NCI-H146 (cell line): ENCODE results near the gene OGFOD3.
"Not testable (repeated sequence)": the region's sequence is repeated elsewhere in the genome, so short reads cannot be mapped to it uniquely, and the experiment has no call there.

ENCODE experiments used
- DNase-seq: peaks from one replicate; lab custom pipeline; 2025; lab: John Stamatoyannopoulos, UW

Gene OGFOD3

GRCh38 chr17:82373072-82373452 lies 45.3 kb downstream of the OGFOD3 start:
- DNase-seq: not testable (repeated sequence)

DNA sequence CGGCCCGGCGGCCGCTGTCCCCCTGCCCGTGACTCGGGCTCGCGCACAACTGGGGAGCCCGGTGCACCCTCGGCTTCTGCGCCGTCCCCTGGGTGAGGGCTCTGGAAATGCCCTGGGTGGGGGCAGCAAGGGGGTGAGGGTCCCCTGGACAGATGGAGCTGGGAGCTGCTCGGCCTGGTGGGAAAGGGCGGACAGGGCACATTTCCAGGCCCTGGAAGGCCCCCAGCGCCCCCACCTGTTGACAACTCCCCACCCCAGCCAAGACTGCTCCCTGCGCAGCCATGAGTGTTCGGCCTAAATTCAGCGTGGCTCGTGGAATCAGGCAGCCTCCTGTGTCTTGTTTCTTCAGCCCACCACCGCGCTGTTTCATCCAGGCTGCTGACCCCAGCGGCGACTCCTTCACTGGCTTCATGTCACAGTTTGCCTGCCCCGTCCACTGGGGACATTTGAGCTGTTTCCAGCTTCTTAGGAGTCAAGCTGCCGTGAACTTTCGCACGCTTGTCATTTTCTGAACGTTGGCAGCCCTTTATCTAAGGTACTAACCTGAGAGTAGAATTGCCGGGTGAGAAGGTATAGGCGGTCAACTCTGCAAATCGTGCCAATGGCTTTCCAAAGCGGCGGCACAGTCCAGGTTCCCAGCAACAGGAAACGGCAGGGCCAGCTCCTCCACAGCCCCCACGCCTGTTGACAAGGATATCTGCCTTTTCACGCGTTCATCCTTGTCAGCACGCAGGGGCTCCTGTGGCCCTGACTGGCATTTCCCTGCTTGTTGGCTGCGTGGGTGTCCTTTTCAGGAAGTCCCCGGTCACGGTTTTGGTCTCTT lies 45.9 kb downstream of the OGFOD3 start:
- DNase-seq: no peak

GRCh38 chr17:82371333-82372248 lies 46.8 kb downstream of the OGFOD3 start, which contains the start of gene UTS2R:
UTS2R (plus strand) TSS chr17:82371765; CDS start chr17:82374325, 2,560 bp downstream.
- DNase-seq: peak; percentile 34

GRCh38 chr17:82370471-82371332 lies 47.7 kb downstream of the OGFOD3 start:
- no peak for DNase-seq

GRCh38 chr17:82369211-82369610 lies 49.2 kb downstream of the OGFOD3 start:
- DNase-seq: no peak

- peak; percentile 36 for DNase-seq
Observed at GRCh38 chr17:82367724-82368524, 50.5 kb downstream of the OGFOD3 start.

DNA sequence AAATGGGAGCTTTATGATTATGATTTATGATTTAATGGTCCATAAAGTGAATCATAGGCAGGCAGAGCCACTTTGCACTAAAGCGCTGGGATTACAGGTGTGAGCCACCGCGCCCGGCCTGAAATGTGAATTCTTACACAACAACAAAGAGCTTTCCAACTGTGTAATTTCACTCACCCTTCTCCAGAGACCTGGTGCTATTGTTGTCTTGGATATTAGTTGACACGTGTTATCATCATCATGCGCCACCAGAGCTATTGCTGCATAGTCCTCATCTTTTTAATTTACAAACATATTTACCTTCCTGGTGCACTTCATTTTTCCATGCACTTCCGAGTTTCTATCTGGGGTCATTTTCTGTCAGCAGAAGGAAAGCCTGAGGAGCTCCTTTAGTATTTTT lies 51.6 kb downstream of the OGFOD3 start:
- DNase-seq: peak; percentile 46

DNA sequence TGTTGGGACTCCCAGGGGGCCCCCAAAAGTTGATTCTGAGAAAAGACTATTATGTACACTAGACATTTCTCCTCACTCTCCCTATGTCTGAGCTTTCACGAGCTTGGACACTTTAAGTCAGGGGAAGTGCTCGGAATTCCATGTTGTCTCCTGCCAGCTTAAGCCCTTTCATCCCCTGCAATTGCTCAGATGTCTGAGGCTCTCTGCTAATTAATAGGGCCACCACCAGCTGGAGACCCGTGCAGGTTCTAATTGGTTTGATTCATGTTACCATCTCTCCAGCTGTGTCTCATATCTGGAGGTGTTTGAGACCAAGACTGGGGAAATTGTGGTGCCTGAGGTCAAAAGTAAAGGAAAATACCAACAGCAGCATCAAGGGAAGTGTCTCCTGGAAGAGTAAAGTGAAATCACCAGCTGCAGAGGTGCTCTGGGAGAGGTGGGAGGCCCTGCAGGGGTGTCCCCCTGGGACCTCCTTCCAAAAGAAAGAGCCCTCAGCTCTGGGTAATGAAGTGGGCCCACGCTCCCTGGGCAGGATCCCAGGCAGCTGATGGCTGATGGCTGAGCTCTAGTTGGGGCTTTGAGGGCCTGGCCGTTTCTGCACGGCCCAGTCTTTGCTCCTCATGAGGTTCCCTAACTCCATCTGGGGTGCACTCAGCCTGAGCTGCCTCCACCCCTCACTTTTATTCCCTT lies 52.6 kb downstream of the OGFOD3 start:
- DNase-seq: peak; percentile 44

DNA sequence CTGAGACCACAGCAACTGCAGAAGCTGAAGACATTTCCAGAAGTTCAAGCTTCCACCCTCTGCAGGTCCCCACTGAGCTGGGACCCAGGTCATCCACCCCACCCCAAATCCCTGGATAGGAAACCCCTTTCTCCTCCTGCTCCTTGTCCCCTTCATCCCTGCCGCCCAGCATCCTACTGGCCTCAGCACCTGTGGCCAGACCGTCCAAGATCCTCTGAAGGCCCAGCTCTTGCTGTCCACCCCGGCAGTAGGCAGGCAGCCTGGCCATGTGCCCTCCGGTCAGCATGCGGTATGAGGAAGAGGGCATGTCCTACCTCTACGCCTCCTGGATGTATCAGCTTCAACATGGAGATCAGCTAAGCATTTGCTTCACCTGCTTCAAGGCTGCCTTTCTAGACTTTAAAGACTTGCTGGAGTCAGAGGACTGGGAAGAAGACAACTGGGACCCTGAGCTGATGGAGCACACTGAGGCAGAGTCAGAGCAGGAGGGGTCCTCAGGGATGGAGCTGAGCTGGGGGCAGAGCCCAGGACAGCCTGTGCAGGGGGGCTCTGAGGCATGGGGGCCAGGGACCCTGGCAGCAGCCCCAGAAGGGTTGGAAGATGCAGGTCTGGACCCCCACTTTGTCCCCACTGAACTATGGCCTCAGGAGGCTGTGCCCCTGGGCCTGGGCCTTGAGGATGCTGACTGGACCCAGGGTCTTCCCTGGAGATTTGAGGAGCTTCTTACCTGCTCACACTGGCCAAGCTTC lies 56.3 kb downstream of the OGFOD3 start:
- no peak for DNase-seq

GRCh38 chr17:82359451-82360074 lies 58.8 kb downstream of the OGFOD3 start:
- not testable (repeated sequence) for DNase-seq

DNA sequence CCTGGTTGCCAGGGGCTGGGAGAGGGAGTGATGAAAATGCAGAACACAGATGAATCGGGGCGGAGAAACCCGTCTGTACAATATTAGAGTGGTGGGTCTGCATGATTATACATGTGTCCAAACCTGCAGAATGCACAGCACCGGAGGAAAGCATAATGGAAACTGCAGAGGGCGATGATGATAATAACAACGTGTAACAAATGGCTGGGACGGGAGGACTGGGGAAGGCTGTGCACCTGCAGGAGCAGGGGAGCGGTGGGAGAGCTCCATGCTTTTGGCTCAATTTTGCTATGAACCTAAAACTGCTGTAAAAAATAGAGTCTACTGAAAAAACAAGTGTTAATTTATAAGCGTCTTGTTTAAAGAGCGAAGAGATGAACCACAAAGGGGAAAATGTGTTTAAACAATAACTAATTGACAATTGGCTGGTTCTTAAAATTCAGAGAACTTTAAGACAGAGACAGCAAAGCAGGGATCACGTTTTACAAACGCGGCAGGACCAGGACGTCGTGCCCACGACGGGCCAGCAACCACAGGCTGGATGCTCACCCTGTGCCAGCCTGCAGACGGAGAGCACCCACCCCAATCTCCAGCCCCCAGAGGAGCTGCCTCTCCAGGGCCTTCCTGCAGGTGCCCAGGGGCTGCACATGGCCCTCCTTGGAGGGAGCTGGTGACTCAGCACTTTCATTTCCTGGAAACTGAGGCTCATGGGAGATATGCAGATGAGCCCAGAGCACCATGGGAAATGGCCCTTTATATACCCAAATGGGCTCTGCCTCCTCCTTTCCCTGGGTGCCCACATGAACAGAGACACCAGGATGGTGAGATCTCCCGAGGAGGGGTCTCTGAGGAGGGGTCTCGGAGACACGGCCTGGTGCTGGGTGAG lies 59.7 kb downstream of the OGFOD3 start, which contains the start of gene TEX19:
Gene TEX19, plus strand, starts transcription at position 783 of the 886 bp plus-strand sequence. CDS start 2,904 bp downstream, outside the sequence.
- DNase-seq: peak; percentile 48

- peak; percentile 62 for DNase-seq
Observed at GRCh38 chr17:82357394-82357793, 61.0 kb downstream of the OGFOD3 start.

DNA sequence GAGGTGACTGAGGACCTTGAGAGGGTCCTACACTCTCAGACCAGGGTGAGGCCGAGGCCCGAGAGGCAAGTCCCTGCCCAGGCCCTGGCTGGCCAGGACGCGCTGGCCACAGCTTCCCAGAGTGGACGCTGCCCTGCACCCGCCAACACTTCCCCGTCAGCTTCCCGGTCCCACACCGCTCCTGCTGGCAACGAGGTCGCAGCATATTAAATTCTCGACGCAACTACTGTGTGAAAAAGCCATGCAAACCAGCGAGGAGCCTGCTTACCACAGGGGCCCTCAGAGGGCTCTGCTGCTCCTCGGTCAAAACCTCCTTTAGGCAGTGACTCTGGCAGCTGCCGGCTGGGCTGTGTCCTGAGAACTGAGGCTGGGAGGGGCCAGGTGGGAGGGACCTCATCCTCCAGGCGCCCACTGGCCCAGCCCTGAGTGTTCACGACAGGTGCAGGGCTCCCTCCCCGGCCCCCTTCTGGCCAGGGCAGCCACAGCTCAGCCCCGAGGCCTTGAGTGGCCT lies 61.5 kb downstream of the OGFOD3 start:
- DNase-seq: peak; percentile 86

GRCh38 chr17:82355770-82356427 lies 62.5 kb downstream of the OGFOD3 start:
- DNase-seq: no peak

DNA sequence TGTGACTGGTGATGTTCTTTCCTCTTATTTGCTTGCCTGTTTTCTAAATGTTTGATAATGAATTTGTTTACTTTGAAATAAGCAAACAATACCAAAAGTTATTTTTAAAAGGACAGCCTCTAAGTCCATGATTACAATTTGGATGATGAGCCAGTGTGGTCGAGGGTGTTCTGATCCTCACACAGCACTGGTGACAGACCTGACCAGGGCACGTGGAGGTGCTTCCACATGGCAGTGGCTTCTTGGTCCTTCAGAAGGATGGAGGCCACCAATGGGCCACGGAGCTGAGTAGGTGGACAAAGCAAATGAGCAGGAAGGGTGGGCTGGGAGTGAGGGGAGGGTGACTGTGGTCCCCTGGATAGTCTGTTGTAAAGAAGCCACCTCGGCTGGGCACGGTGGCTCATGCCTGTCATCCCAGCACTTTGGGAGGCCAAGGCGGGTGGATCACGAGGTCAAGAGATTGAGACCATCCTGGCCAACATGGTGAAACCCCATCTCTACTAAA lies 63.5 kb downstream of the OGFOD3 start:
- no peak for DNase-seq

DNA sequence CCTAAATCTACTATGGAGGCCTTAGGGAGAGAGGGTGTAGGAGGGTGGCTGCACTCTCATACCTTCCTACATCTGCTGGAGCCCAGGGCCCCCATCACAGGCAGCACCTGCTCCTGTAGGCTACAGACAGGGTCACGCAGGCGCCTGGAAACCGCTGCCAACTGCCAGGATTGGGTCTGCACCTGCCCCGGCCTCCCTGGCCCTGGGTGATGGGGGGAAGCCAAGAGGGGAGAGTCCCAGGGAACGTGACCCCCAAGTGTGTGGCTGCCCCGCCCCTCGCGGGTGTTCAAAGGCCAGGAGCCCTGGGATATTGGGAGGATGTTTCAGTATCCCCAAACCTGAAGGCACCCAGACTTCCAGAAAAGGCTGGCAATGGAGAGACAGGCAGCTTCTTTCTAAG lies 64.9 kb downstream of the OGFOD3 start:
- DNase-seq: peak; percentile 34
